Measurements from ENCODE around the gene RRBP1. TPM values are rescaled to one million over a fixed set of nuclear protein-coding genes. Genes with fewer than 3 reads are reported as not detected.

The RRBP1 gene
- total and polyA plus RNA-seq, 2 donors from 2014 or later, result 83.4 to 231 TPM

DNA sequence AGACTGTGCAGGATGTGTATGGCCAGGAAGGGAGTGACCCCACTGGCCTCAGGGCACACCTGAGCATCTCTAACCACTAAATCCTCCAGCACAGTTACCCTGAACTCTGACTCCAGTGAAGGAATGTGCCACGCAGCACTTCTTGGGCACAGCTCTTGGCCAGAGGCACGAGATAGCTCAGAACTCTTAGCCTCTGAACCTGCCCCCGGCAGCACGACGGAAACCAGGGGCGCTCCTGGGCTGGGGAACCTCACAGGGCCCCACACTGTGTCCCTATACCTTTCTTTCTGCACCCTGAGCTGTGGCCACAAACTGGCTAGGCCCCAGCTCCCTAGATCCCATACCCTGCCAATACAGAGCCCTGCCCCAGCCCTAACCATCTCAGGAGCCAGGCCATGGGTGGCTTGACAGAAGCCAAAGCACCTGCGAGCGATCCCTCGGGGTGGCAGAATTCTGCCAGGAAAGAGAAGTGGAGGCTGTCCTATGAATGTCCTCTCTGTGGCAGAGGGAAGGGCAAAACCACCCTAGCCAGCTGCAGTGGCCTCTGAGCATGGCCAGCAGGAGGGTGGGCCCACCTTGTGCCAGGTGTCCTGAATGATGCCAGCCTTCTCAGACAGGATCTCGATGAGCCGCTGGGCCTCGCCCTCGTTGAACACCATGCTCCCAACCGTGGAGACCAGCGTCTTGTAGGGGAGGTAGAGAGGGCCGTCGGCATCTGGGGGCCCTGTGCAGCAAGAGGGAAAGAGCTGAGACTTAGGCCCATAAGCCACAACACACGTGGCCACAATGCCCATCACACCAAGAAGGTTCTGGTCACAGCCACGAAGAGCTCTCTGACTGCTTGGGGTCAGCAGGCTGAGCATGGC is 39.4 kb downstream of the RRBP1 start:
- intact Hi-C loops (cut with DNase I), result no loop called here
- DNase-seq, result peak in 1 of 5 donors; percentile 38
- peak overlapping the region; percentile 1 to 14 for H3K27ac ChIP-seq (ENCODE audit: low read depth in 2 of 2, low read length in 2 of 2)
- H3K36me3 ChIP-seq (ENCODE audit: control insufficient read depth in 2 of 3, insufficient read depth in 3 of 3, low read length in 3 of 3), result peaks cover 2 to 38% (median 13%) of the 10 kb centered on the region in 3 donors
- H3K4me3 ChIP-seq (ENCODE audit: low read length in 3 of 3), result no peak overlapping the region
- TF ChIP-seq, protein P1, sequence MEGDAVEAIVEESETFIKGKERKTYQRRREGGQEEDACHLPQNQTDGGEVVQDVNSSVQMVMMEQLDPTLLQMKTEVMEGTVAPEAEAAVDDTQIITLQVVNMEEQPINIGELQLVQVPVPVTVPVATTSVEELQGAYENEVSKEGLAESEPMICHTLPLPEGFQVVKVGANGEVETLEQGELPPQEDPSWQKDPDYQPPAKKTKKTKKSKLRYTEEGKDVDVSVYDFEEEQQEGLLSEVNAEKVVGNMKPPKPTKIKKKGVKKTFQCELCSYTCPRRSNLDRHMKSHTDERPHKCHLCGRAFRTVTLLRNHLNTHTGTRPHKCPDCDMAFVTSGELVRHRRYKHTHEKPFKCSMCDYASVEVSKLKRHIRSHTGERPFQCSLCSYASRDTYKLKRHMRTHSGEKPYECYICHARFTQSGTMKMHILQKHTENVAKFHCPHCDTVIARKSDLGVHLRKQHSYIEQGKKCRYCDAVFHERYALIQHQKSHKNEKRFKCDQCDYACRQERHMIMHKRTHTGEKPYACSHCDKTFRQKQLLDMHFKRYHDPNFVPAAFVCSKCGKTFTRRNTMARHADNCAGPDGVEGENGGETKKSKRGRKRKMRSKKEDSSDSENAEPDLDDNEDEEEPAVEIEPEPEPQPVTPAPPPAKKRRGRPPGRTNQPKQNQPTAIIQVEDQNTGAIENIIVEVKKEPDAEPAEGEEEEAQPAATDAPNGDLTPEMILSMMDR (IDR thresholded peaks at IDR 0.05; ENCODE audit: borderline replicate concordance, extremely low read depth, insufficient read depth), result no peak
- no peaks in the 10 kb centered on the region for H3K9me3 ChIP-seq (ENCODE audit: control insufficient read depth in 2 of 3, insufficient read depth in 1 of 3, low read length in 3 of 3)
- FAIRE-seq, result no peak
- peaks cover 0 to 43% (median 34%) of the 10 kb centered on the region in 3 donors for H3K4me1 ChIP-seq (ENCODE audit: control insufficient read depth in 2 of 3, insufficient read depth in 2 of 3, low read depth in 1 of 3, low read length in 3 of 3)
- no peaks in the 10 kb centered on the region for H3K27me3 ChIP-seq (ENCODE audit: control insufficient read depth, insufficient read depth, low read length)
- H3K9ac ChIP-seq (ENCODE audit: low read length in 3 of 3), result no peak overlapping the region

- H3K9me3 ChIP-seq (ENCODE audit: control insufficient read depth in 2 of 3, insufficient read depth in 1 of 3, low read length in 3 of 3), result no peaks in the 10 kb centered on the region
- TF ChIP-seq, protein P1 (IDR thresholded peaks at IDR 0.05; ENCODE audit: borderline replicate concordance, extremely low read depth, insufficient read depth), result no peak
- peak in 1 of 5 donors; percentile 82 for DNase-seq
- H3K36me3 ChIP-seq (ENCODE audit: control insufficient read depth in 2 of 3, insufficient read depth in 3 of 3, low read length in 3 of 3), result peaks cover 2 to 38% (median 13%) of the 10 kb centered on the region in 3 donors
- no peak overlapping the region for H3K4me3 ChIP-seq (ENCODE audit: low read length in 3 of 3)
- no peaks in the 10 kb centered on the region for H3K27me3 ChIP-seq (ENCODE audit: control insufficient read depth, insufficient read depth, low read length)
- H3K27ac ChIP-seq (ENCODE audit: low read depth in 2 of 2, low read length in 2 of 2), result peak overlapping the region in 1 of 2 donors; percentile 14
- H3K9ac ChIP-seq (ENCODE audit: low read length in 3 of 3), result no peak overlapping the region
- no peak for FAIRE-seq
- intact Hi-C loops (cut with DNase I), result no loop called here
- H3K4me1 ChIP-seq (ENCODE audit: control insufficient read depth in 2 of 3, insufficient read depth in 2 of 3, low read depth in 1 of 3, low read length in 3 of 3), result peaks cover 0 to 42% (median 34%) of the 10 kb centered on the region in 3 donors
Observed at GRCh38 chr20:17641993-17642392, 40.0 kb downstream of the RRBP1 start.

GRCh38 chr20:17641520-17641964 is 40.5 kb downstream of the RRBP1 start:
- Histone ChIP-seq H3K9ac (ENCODE audit: low read length in 3 of 3) (no peak overlapping the region), H3K4me3 (ENCODE audit: low read length in 3 of 3) (no peak overlapping the region), H3K27ac (ENCODE audit: low read depth in 2 of 2, low read length in 2 of 2) (no peak overlapping the region), H3K27me3 (ENCODE audit: control insufficient read depth, insufficient read depth, low read length) (no peaks in the 10 kb centered on the region), H3K4me1 (ENCODE audit: control insufficient read depth in 2 of 3, insufficient read depth in 2 of 3, low read depth in 1 of 3, low read length in 3 of 3) (peaks cover 0 to 40% (median 34%) of the 10 kb centered on the region in 3 donors), H3K36me3 (ENCODE audit: control insufficient read depth in 2 of 3, insufficient read depth in 3 of 3, low read length in 3 of 3) (peaks cover 2 to 38% (median 13%) of the 10 kb centered on the region in 3 donors), H3K9me3 (ENCODE audit: control insufficient read depth in 2 of 3, insufficient read depth in 1 of 3, low read length in 3 of 3) (no peaks in the 10 kb centered on the region)
- DNase-seq, result peak in 1 of 5 donors; percentile 80
- intact Hi-C loops (cut with DNase I), result no loop called here
- TF ChIP-seq, protein P1 (IDR thresholded peaks at IDR 0.05; ENCODE audit: borderline replicate concordance, extremely low read depth, insufficient read depth), result no peak
- no peak for FAIRE-seq
